H1 (cell line): ENCODE results near the gene ZBTB38. TPM values are rescaled to one million over a fixed set of nuclear protein-coding genes. Genes with fewer than 3 reads are reported as not detected.

Experiments
- CTCF ChIA-PET: fragments of 300-600 bp; sonication (Branson Sonifier 250); formaldehyde crosslinking; loops from one replicate; lab custom pipeline; 2021; ENCODE audit not compliant: partially characterized antibody; lab: Charles Lee
- POLR2A ChIA-PET: fragments of 300-600 bp; sonication (Branson Sonifier 250); formaldehyde crosslinking; loops from one replicate; lab custom pipeline; 2021; ENCODE audit warnings: inconsistent platforms; ENCODE audit not compliant: partially characterized antibody; lab: Charles Lee
- DNase-seq, 2 experiments: peaks; one replicate each; pipeline versions ENCODE4 v3.0.0 to v3.0.0-alpha.2; 2010 to 2022; ENCODE audit warnings: low spot score in 2 of 2, low read depth in 1 of 2, mixed read lengths in 1 of 2
- FAIRE-seq: peaks from 2 replicates; lab custom pipeline; 2011; peaks lifted over from hg19 to GRCh38; lab: Jason Lieb, UNC
- H2AFZ ChIP-seq: 2 replicates; pipeline ENCODE4 v1.8.1; 2012; ENCODE audit warnings: low read length, inconsistent platforms
- H2AK5ac ChIP-seq: 2 replicates; pipeline ENCODE4 v1.6.1; 2013; ENCODE audit warnings: low read depth, low read length
- H2BK120ac ChIP-seq: replicated peaks from 2 replicates; pipeline ENCODE3; 2013; ENCODE audit warnings: low read depth, low read length, inconsistent platforms
- H2BK12ac ChIP-seq: 2 replicates; pipeline ENCODE4 v1.6.1; 2013; ENCODE audit warnings: low read depth, low read length
- H2BK15ac ChIP-seq: 2 replicates; pipeline ENCODE4 v1.6.1; 2013; ENCODE audit warnings: low read length
- H2BK20ac ChIP-seq: 2 replicates; pipeline ENCODE4 v1.6.1; 2013; ENCODE audit warnings: low read length
- H2BK5ac ChIP-seq: 2 replicates; pipeline ENCODE4 v1.6.1; 2013; ENCODE audit warnings: low read depth, low read length
- H3K14ac ChIP-seq: 2 replicates; pipeline ENCODE4 v1.6.1; 2013; ENCODE audit warnings: inconsistent platforms; ENCODE audit not compliant: insufficient read length
- H3K18ac ChIP-seq: 2 replicates; pipeline ENCODE4 v1.6.1; 2013; ENCODE audit warnings: low read length; ENCODE audit errors: extremely low read depth
- H3K23ac ChIP-seq: 2 replicates; pipeline ENCODE4 v1.6.1; 2013; ENCODE audit warnings: inconsistent platforms; ENCODE audit not compliant: insufficient read length
- H3K23me2 ChIP-seq: 2 replicates; pipeline ENCODE4 v1.6.1; 2013; ENCODE audit warnings: low read depth, low read length
- H3K27ac ChIP-seq: 2 replicates; pipeline ENCODE4 v1.6.1; 2011; ENCODE audit warnings: low read depth, low read length, inconsistent platforms
- H3K27me3 ChIP-seq, 4 experiments: replicated peaks in 1 of 4; 1 replicate in 1 of 4; 2 replicates in 3 of 4; pipeline versions ENCODE4 v1.6.1 to v1.8.1; 2011 to 2013; ENCODE audit warnings: low read length in 3 of 4, mild to moderate bottlenecking in 3 of 4, inconsistent platforms in 2 of 4, mixed read lengths in 2 of 4, moderate library complexity in 1 of 4; ENCODE audit not compliant: control insufficient read depth in 3 of 4, insufficient read depth in 3 of 4; ENCODE audit errors: extremely low read depth in 1 of 4
- H3K36me3 ChIP-seq, 4 experiments: 2 replicates each; pipeline versions ENCODE4 v1.6.1 to v1.8.1; 2011 to 2013; ENCODE audit warnings: mild to moderate bottlenecking in 4 of 4, low read length in 3 of 4, moderate library complexity in 2 of 4, control low read depth in 1 of 4, inconsistent platforms in 1 of 4; ENCODE audit not compliant: insufficient read depth in 4 of 4, control insufficient read depth in 2 of 4
- H3K4ac ChIP-seq: replicated peaks from 2 replicates; pipeline ENCODE3; 2013; ENCODE audit warnings: low read length, low read depth, mixed read lengths, inconsistent platforms; ENCODE audit not compliant: insufficient read length
- H3K4me1 ChIP-seq, 4 experiments: replicated peaks in 1 of 4; 1 replicate in 1 of 4; 2 replicates in 3 of 4; pipeline versions ENCODE4 v1.6.1 to v1.8.1; 2011 to 2013; ENCODE audit warnings: low read length in 3 of 4, inconsistent platforms in 2 of 4, mixed read lengths in 1 of 4; ENCODE audit not compliant: insufficient read depth in 4 of 4, control insufficient read depth in 3 of 4
- H3K4me2 ChIP-seq, 2 experiments: 2 replicates each; pipeline versions ENCODE4 v1.6.1 to v1.8.1; 2011 to 2013; ENCODE audit warnings: low read depth in 2 of 2, low read length in 2 of 2, control low read depth in 1 of 2, inconsistent platforms in 1 of 2, mild to moderate bottlenecking in 1 of 2; ENCODE audit not compliant: insufficient read depth in 1 of 2
- H3K4me3 ChIP-seq, 4 experiments: fragments of 200-600, 300-600 bp in 1 of 4; sonication (generic), shearing (Covaris generic), sonication (Bioruptor Twin) in 1 of 4; 2 replicates each; pipeline versions ENCODE4 v1.5.1 to v1.8.1; 2011 to 2016; ENCODE audit warnings: low read length in 4 of 4, low read depth in 3 of 4, control low read depth in 2 of 4, inconsistent platforms in 2 of 4, mild to moderate bottlenecking in 2 of 4, mixed read lengths in 1 of 4, moderate library complexity in 1 of 4; ENCODE audit not compliant: insufficient read depth in 2 of 4; ENCODE audit errors: extremely low read depth in 1 of 4
- H3K56ac ChIP-seq: replicated peaks from 2 replicates; pipeline ENCODE3; 2013; ENCODE audit warnings: low read depth, mild to moderate bottlenecking, mixed read lengths, low read length, inconsistent platforms; ENCODE audit not compliant: insufficient read length
- H3K79me1 ChIP-seq: 2 replicates; pipeline ENCODE4 v1.6.1; 2013; ENCODE audit warnings: low read depth, low read length, control low read depth
- H3K79me2 ChIP-seq, 2 experiments: 2 replicates each; pipeline versions ENCODE4 v1.6.1 to v1.8.1; 2012 to 2013; ENCODE audit warnings: low read length in 2 of 2, mild to moderate bottlenecking in 2 of 2, inconsistent platforms in 1 of 2; ENCODE audit not compliant: insufficient read depth in 2 of 2, control insufficient read depth in 1 of 2
- H3K9ac ChIP-seq, 4 experiments: replicated peaks in 1 of 4; 1 replicate in 1 of 4; 2 replicates in 3 of 4; pipeline versions ENCODE4 v1.6.1 to v1.8.1; 2011 to 2013; ENCODE audit warnings: low read depth in 3 of 4, low read length in 3 of 4, control low read depth in 2 of 4, mild to moderate bottlenecking in 2 of 4, moderate library complexity in 2 of 4, inconsistent platforms in 1 of 4; ENCODE audit errors: extremely low read depth in 1 of 4
- H3K9me3 ChIP-seq, 2 experiments: 2 replicates each; pipeline versions ENCODE4 v1.6.1 to v1.8.1; 2012 to 2013; ENCODE audit warnings: mild to moderate bottlenecking in 2 of 2, moderate library complexity in 2 of 2, control low read depth in 1 of 2, inconsistent platforms in 1 of 2, low read depth in 1 of 2, low read length in 1 of 2, mixed read lengths in 1 of 2; ENCODE audit not compliant: insufficient read depth in 2 of 2
- H4K20me1 ChIP-seq, 2 experiments: replicated peaks in 1 of 2; 2 replicates each; pipeline versions ENCODE3 to v1.8.1; 2011 to 2013; ENCODE audit warnings: inconsistent platforms in 2 of 2, low read length in 2 of 2, mild to moderate bottlenecking in 1 of 2; ENCODE audit not compliant: insufficient read depth in 2 of 2, control insufficient read depth in 1 of 2
- H4K5ac ChIP-seq: 2 replicates; pipeline ENCODE4 v1.6.1; 2013; ENCODE audit warnings: low read length, low read depth, mixed read lengths, inconsistent platforms; ENCODE audit not compliant: insufficient read length
- H4K8ac ChIP-seq: 2 replicates; pipeline ENCODE4 v1.8.0; 2013; ENCODE audit warnings: mild to moderate bottlenecking, moderate library complexity, low read length, inconsistent platforms; ENCODE audit not compliant: insufficient read depth; ENCODE audit errors: extremely low read depth
- H4K91ac ChIP-seq: replicated peaks from 2 replicates; pipeline ENCODE3; 2013; ENCODE audit warnings: low read length, mixed read lengths, inconsistent platforms; ENCODE audit not compliant: insufficient read length
- CTBP2 ChIP-seq: IDR thresholded peaks from 2 replicates; pipeline ENCODE4 v1.7.0; 2011; ENCODE audit warnings: borderline replicate concordance, mild to moderate bottlenecking, moderate library complexity, mixed read lengths, low read length; ENCODE audit not compliant: insufficient read depth, insufficient read length
- E2F6 ChIP-seq: IDR thresholded peaks from 2 replicates; pipeline ENCODE4 v1.6.1; 2012; ENCODE audit warnings: inconsistent platforms
- GABPA ChIP-seq: IDR thresholded peaks from 2 replicates; pipeline ENCODE4 v1.6.1; 2011; ENCODE audit warnings: mild to moderate bottlenecking, low read length, moderate library complexity, borderline replicate concordance; ENCODE audit not compliant: insufficient read depth
- NANOG ChIP-seq: IDR thresholded peaks from 2 replicates; pipeline ENCODE4 v1.6.1; 2011; ENCODE audit warnings: low read length, low read depth, mild to moderate bottlenecking, inconsistent platforms; ENCODE audit not compliant: insufficient read depth, poor library complexity, severe bottlenecking
- RXRA ChIP-seq: IDR thresholded peaks from 2 replicates; pipeline ENCODE4 v1.6.1; 2011; ENCODE audit warnings: low read depth, mild to moderate bottlenecking, low read length, moderate library complexity; ENCODE audit not compliant: insufficient read depth
- TCF12 ChIP-seq: IDR thresholded peaks from 2 replicates; pipeline ENCODE4 v1.6.1; 2011; ENCODE audit warnings: low read depth, mild to moderate bottlenecking, low read length
- USF2 ChIP-seq: IDR thresholded peaks from 2 replicates; pipeline ENCODE4 v1.6.1; 2011; ENCODE audit warnings: low read length, improper control_type of control experiment
- WGBS, 2 experiments: shearing (Covaris generic) in 1 of 2; methylation state at CpG; one replicate each; pipeline versions ENCODE4 v1.1.6 to v1.1.7; 2013 to 2015; ENCODE audit warnings: low lambda C conversion rate in 2 of 2, mixed read lengths in 2 of 2, inconsistent platforms in 1 of 2, low coverage in 1 of 2, missing lambda C conversion rate in 1 of 2; ENCODE audit not compliant: insufficient replicate concordance in 2 of 2, insufficient coverage in 1 of 2, insufficient read length in 1 of 2; ENCODE audit errors: extremely low coverage in 1 of 2, missing lambda C conversion rate in 1 of 2; 5-methylcytosine and 5-hydroxymethylcytosine counted together
- polyA plus RNA-seq, 7 experiments: library from polyadenylated mRNA; depleted of rRNA in 3 of 7; stranded (reverse) in 5 of 7; unstranded in 2 of 7; fragments of >200 nt in 5 of 7; fragments of 200-250 nt in 2 of 7; gene quantifications; 1 replicate in 5 of 7; 2 replicates in 1 of 7; 4 replicates in 1 of 7; pipeline versions ENCODE4 v1.2.1 to v1.2.3, GENCODE V29; 2011 to 2013; ENCODE audit warnings: missing spikeins in 2 of 7, mixed read lengths in 2 of 7
- total RNA-seq: library from RNA; stranded (reverse); fragmentation: NEBNext Ultra II Directional; extraction: Animal tissue kit (Norgen Biotek cat#: 25700); gene quantifications from 2 replicates; pipeline ENCODE4 v1.2.1, GENCODE V29; 2021

Gene ZBTB38
- total and polyA plus RNA-seq, 2 of the 8 experiments (the other 6 are each of a cell fraction or from before 2014, with no cell fraction given), result 4.4 to 10.5 TPM

GRCh38 chr3:141341536-141341935 lies 26.8 kb upstream of the ZBTB38 start:
- Histone ChIP-seq H3K4me2 (no peak overlapping the region), H2AFZ (no peak overlapping the region), H3K27ac (no peak overlapping the region), H2BK120ac (no peak overlapping the region), H3K36me3 (no peaks in the 10 kb centered on the region), H3K9me3 (no peaks in the 10 kb centered on the region), H3K23me2 (no peaks in the 10 kb centered on the region), H3K56ac (no peak overlapping the region), H4K5ac (no peak overlapping the region), H2BK15ac (no peak overlapping the region), H3K27me3 (no peaks in the 10 kb centered on the region), H4K91ac (no peak overlapping the region), H3K23ac (no peak overlapping the region), H3K4me3 (no peak overlapping the region), H2BK20ac (no peak overlapping the region), H3K79me1 (no peaks in the 10 kb centered on the region), H3K4me1 (no peaks in the 10 kb centered on the region), H4K8ac (no peak overlapping the region), H2BK12ac (no peak overlapping the region), H2AK5ac (no peak overlapping the region), H2BK5ac (no peak overlapping the region), H3K79me2 (no peaks in the 10 kb centered on the region), H3K18ac (no peak overlapping the region), H3K4ac (no peak overlapping the region), H3K14ac (no peak overlapping the region), H4K20me1 (no peaks in the 10 kb centered on the region), H3K9ac (no peak overlapping the region)
- no peak for TF ChIP-seq USF2
- no peak for TF ChIP-seq RXRA
- TF ChIP-seq E2F6, result no peak
- no peak for TF ChIP-seq CTBP2
- no peak for TF ChIP-seq NANOG
- no peak for TF ChIP-seq GABPA
- TF ChIP-seq TCF12, result no peak
- DNase-seq, result no peak
- FAIRE-seq, result no peak
- CTCF ChIA-PET, result no interaction called here
- POLR2A ChIA-PET, result no interaction called here
- 90 to 100% methylated on average over 1 of the region's 1 CpG for WGBS, 2 experiments
